GM12864 (cell line): ENCODE results near the gene CHST11.

ENCODE experiments used
- DNase-seq: peaks from one replicate; pipeline ENCODE4 v3.0.0-alpha.2; 2011; ENCODE audit warnings: low read depth
- H3K4me3 ChIP-seq: 2 replicates; pipeline ENCODE4 v1.5.1; 2011; ENCODE audit warnings: mild to moderate bottlenecking, low read depth, low read length, control low read depth
- CTCF ChIP-seq: IDR thresholded peaks from 2 replicates; pipeline ENCODE4 v1.5.1; 2011; ENCODE audit warnings: low read depth, mild to moderate bottlenecking, moderate library complexity, low read length, control low read depth, inconsistent platforms; ENCODE audit errors: missing control alignments

The CHST11 gene

GRCh38 chr12:104490850-104491249, 34.1 kb downstream of the CHST11 start:
- TF ChIP-seq CTCF = no peak
- no peak for DNase-seq

GRCh38 chr12:104493496-104493895, 36.7 kb downstream of the CHST11 start:
- H3K4me3 ChIP-seq = no peak overlapping the region
- no peak for TF ChIP-seq CTCF
- no peak for DNase-seq

More at GRCh38 chr12:104490850-104491249, 34.1 kb downstream of the CHST11 start:
- no peak overlapping the region for H3K4me3 ChIP-seq

GRCh38 chr12:104494137-104494792, 37.5 kb downstream of the CHST11 start:
- DNase-seq = no peak
- TF ChIP-seq CTCF = no peak
- no peak overlapping the region for H3K4me3 ChIP-seq

- DNase-seq = no peak
- H3K4me3 ChIP-seq = no peak overlapping the region
- no peak for TF ChIP-seq CTCF
Measured at GRCh38 chr12:104494793-104495158, 38.0 kb downstream of the CHST11 start.

- TF ChIP-seq CTCF = no peak
- no peak for DNase-seq
Measured at GRCh38 chr12:104495786-104496185, 39.0 kb downstream of the CHST11 start.

GRCh38 chr12:104496336-104496735, 39.6 kb downstream of the CHST11 start:
- no peak for TF ChIP-seq CTCF
- H3K4me3 ChIP-seq = no peak overlapping the region
- no peak for DNase-seq

More at GRCh38 chr12:104495786-104496185, 39.0 kb downstream of the CHST11 start:
- no peak overlapping the region for H3K4me3 ChIP-seq

GRCh38 chr12:104498211-104498801, 41.6 kb downstream of the CHST11 start:
- H3K4me3 ChIP-seq = no peak overlapping the region
- no peak for TF ChIP-seq CTCF
- no peak for DNase-seq
